ENCODE data around the gene CDO1.

The CDO1 gene

GRCh38 chr5:115800108-115800507 lies 16.4 kb downstream of the CDO1 start:
- Histone ChIP-seq H3K4me3 (ENCODE audit: insufficient read depth, low read length, poor library complexity, severe bottlenecking) (no peak overlapping the region), H3K9me2 (replicated peaks; ENCODE audit: insufficient read depth, low read length) (no peaks in the 10 kb centered on the region)
- TF ChIP-seq CTCF (IDR thresholded peaks at IDR 0.05; ENCODE audit: insufficient read depth, low read length, poor library complexity, severe bottlenecking) (no peak), EZH2phosphoT487 (conservative IDR thresholded peaks at IDR 0.05; ENCODE audit: low read length) (no peak)

GRCh38 chr5:115798252-115798651 lies 18.2 kb downstream of the CDO1 start:
- no peaks in the 10 kb centered on the region for H3K36me3 ChIP-seq (ENCODE audit: low read length)
- H3K9ac ChIP-seq (ENCODE audit: low read length), result no peak overlapping the region
- no peak overlapping the region for H3K27ac ChIP-seq (ENCODE audit: low read depth, low read length)
- no peaks in the 10 kb centered on the region for H4K20me1 ChIP-seq (ENCODE audit: low read depth, low read length)
- H3K9me3 ChIP-seq (ENCODE audit: insufficient read depth, low read length), result no peaks in the 10 kb centered on the region
- H3K9me2 ChIP-seq (replicated peaks; ENCODE audit: insufficient read depth, low read length), result no peaks in the 10 kb centered on the region
- no peak overlapping the region for H3K4me3 ChIP-seq (ENCODE audit: insufficient read depth, low read length, poor library complexity, severe bottlenecking)
- no peak overlapping the region for H3K4me2 ChIP-seq (ENCODE audit: low read depth, low read length, poor library complexity, severe bottlenecking)
- TF ChIP-seq CTCF (IDR thresholded peaks at IDR 0.05; ENCODE audit: insufficient read depth, low read length, poor library complexity, severe bottlenecking) (no peak), EZH2phosphoT487 (conservative IDR thresholded peaks at IDR 0.05; ENCODE audit: low read length) (no peak)
- H2AFZ ChIP-seq (ENCODE audit: low read depth, low read length, severe bottlenecking), result no peak overlapping the region
- no peaks in the 10 kb centered on the region for H3K27me3 ChIP-seq (ENCODE audit: low read length)
- H3F3A ChIP-seq (ENCODE audit: insufficient read depth), result no peaks in the 10 kb centered on the region
- H3K79me2 ChIP-seq (ENCODE audit: insufficient read depth, low read length), result no peaks in the 10 kb centered on the region

More at GRCh38 chr5:115800108-115800507, 16.4 kb downstream of the CDO1 start:
- H3K9me3 ChIP-seq (ENCODE audit: insufficient read depth, low read length), result no peaks in the 10 kb centered on the region
- H3K9ac ChIP-seq (ENCODE audit: low read length), result no peak overlapping the region
- no peak overlapping the region for H3K4me2 ChIP-seq (ENCODE audit: low read depth, low read length, poor library complexity, severe bottlenecking)
- no peak overlapping the region for H2AFZ ChIP-seq (ENCODE audit: low read depth, low read length, severe bottlenecking)
- no peaks in the 10 kb centered on the region for H3K36me3 ChIP-seq (ENCODE audit: low read length)
- H3F3A ChIP-seq (ENCODE audit: insufficient read depth), result no peaks in the 10 kb centered on the region
- H4K20me1 ChIP-seq (ENCODE audit: low read depth, low read length), result no peaks in the 10 kb centered on the region
- no peaks in the 10 kb centered on the region for H3K79me2 ChIP-seq (ENCODE audit: insufficient read depth, low read length)
- no peak overlapping the region for H3K27ac ChIP-seq (ENCODE audit: low read depth, low read length)
- H3K27me3 ChIP-seq (ENCODE audit: low read length), result no peaks in the 10 kb centered on the region

- H3K36me3 ChIP-seq (ENCODE audit: low read length), result no peaks in the 10 kb centered on the region
- no peak for TF ChIP-seq CTCF (IDR thresholded peaks at IDR 0.05; ENCODE audit: insufficient read depth, low read length, poor library complexity, severe bottlenecking)
- H3K9ac ChIP-seq (ENCODE audit: low read length), result no peak overlapping the region
- no peak overlapping the region for H3K4me3 ChIP-seq (ENCODE audit: insufficient read depth, low read length, poor library complexity, severe bottlenecking)
- no peak overlapping the region for H3K27ac ChIP-seq (ENCODE audit: low read depth, low read length)
- H2AFZ ChIP-seq (ENCODE audit: low read depth, low read length, severe bottlenecking), result no peak overlapping the region
- H3K9me2 ChIP-seq (replicated peaks; ENCODE audit: insufficient read depth, low read length), result no peaks in the 10 kb centered on the region
- no peaks in the 10 kb centered on the region for H3K9me3 ChIP-seq (ENCODE audit: insufficient read depth, low read length)
- no peaks in the 10 kb centered on the region for H4K20me1 ChIP-seq (ENCODE audit: low read depth, low read length)
- no peak overlapping the region for H3K4me2 ChIP-seq (ENCODE audit: low read depth, low read length, poor library complexity, severe bottlenecking)
- no peaks in the 10 kb centered on the region for H3K79me2 ChIP-seq (ENCODE audit: insufficient read depth, low read length)
- H3K27me3 ChIP-seq (ENCODE audit: low read length), result no peaks in the 10 kb centered on the region
- H3F3A ChIP-seq (ENCODE audit: insufficient read depth), result no peaks in the 10 kb centered on the region
Observed at GRCh38 chr5:115796656-115797055, 19.8 kb downstream of the CDO1 start.

GRCh38 chr5:115795700-115796099 lies 20.8 kb downstream of the CDO1 start:
- H4K20me1 ChIP-seq (ENCODE audit: low read depth, low read length), result no peaks in the 10 kb centered on the region
- H3K9ac ChIP-seq (ENCODE audit: low read length), result no peak overlapping the region
- H3K4me2 ChIP-seq (ENCODE audit: low read depth, low read length, poor library complexity, severe bottlenecking), result no peak overlapping the region
- H3K9me2 ChIP-seq (replicated peaks; ENCODE audit: insufficient read depth, low read length), result no peaks in the 10 kb centered on the region
- no peak overlapping the region for H2AFZ ChIP-seq (ENCODE audit: low read depth, low read length, severe bottlenecking)
- no peak overlapping the region for H3K27ac ChIP-seq (ENCODE audit: low read depth, low read length)
- H3K27me3 ChIP-seq (ENCODE audit: low read length), result no peaks in the 10 kb centered on the region
- no peak for TF ChIP-seq EZH2phosphoT487 (conservative IDR thresholded peaks at IDR 0.05; ENCODE audit: low read length)
- TF ChIP-seq CTCF (IDR thresholded peaks at IDR 0.05; ENCODE audit: insufficient read depth, low read length, poor library complexity, severe bottlenecking), result no peak
- H3K79me2 ChIP-seq (ENCODE audit: insufficient read depth, low read length), result no peaks in the 10 kb centered on the region
- no peaks in the 10 kb centered on the region for H3F3A ChIP-seq (ENCODE audit: insufficient read depth)
- H3K36me3 ChIP-seq (ENCODE audit: low read length), result no peaks in the 10 kb centered on the region
- H3K4me3 ChIP-seq (ENCODE audit: insufficient read depth, low read length, poor library complexity, severe bottlenecking), result no peak overlapping the region
- no peaks in the 10 kb centered on the region for H3K9me3 ChIP-seq (ENCODE audit: insufficient read depth, low read length)

All from SU-DHL-6 (cell line).